Tibial nerve (tissue), 4 donors: Measurements from ENCODE around the gene CEP350. TPM values are rescaled to one million over a fixed set of nuclear protein-coding genes. Genes with fewer than 3 reads are reported as not detected.

Experiments used
- DNase-seq, 2 donors: peaks; one replicate each; pipeline ENCODE4 v3.0.0-alpha.2; 2019; ENCODE audit warnings: low spot score in 2 of 2
- H3K27ac ChIP-seq, 4 donors: fragments of 200-600 bp; sonication (generic) in 3 of 4; one replicate each; pipeline ENCODE4 v1.5.1; 2017 to 2019; ENCODE audit warnings: mild to moderate bottlenecking in 1 of 4
- H3K27me3 ChIP-seq, 2 donors: fragments of 200-600 bp; sonication (generic) in 1 of 2; one replicate each; pipeline versions ENCODE4 v1.5.1 to v1.6.0; 2017 to 2019
- H3K36me3 ChIP-seq, 3 donors: fragments of 200-600 bp; sonication (generic); one replicate each; pipeline ENCODE4 v1.5.1; 2018 to 2019
- H3K4me1 ChIP-seq, 4 donors: fragments of 200-600 bp; sonication (generic) in 3 of 4; one replicate each; pipeline ENCODE4 v1.5.1; 2017 to 2019
- H3K4me3 ChIP-seq, 4 donors: fragments of 200-600 bp; sonication (generic) in 3 of 4; one replicate each; pipeline ENCODE4 v1.5.1; 2017 to 2019; ENCODE audit warnings: mild to moderate bottlenecking in 1 of 4, moderate library complexity in 1 of 4
- H3K9me3 ChIP-seq, 4 donors: fragments of 200-600 bp; sonication (generic) in 3 of 4; one replicate each; pipeline ENCODE4 v1.5.1; 2017 to 2019
- EP300 ChIP-seq, 2 donors: sonication (generic); formaldehyde crosslinking; IDR thresholded peaks; one replicate each; pipeline ENCODE4 v1.6.1; 2017; ENCODE audit warnings: antibody characterized with exemption in 2 of 2, mild to moderate bottlenecking in 1 of 2
- POLR2A ChIP-seq, 2 donors: fragments of 450-650 bp; IDR thresholded peaks; one replicate each; pipeline ENCODE4 v1.6.1; 2017; ENCODE audit warnings: antibody characterized with exemption in 2 of 2, mild to moderate bottlenecking in 2 of 2, moderate library complexity in 2 of 2
- WGBS, 2 donors: methylation state at CpG; one replicate each; pipeline ENCODE4 v1.1.5; 2018; 5-methylcytosine and 5-hydroxymethylcytosine counted together
- total RNA-seq, 4 donors: library from RNA; depleted of rRNA; stranded (reverse); fragments of >200 nt; gene quantifications; one replicate each; pipeline ENCODE4 v1.1.0, GENCODE V29; 2016
- TF ChIP-seq, protein P1 (sequence below), 5 experiments: fragments of 200-600 bp in 3 of 5; fragments of 450-650 bp in 2 of 5; sonication (generic) in 3 of 5; IDR thresholded peaks; one replicate each; pipeline ENCODE4 v1.5.1; 2016 to 2019; ENCODE audit warnings: antibody characterized with exemption in 5 of 5, mild to moderate bottlenecking in 3 of 5, moderate library complexity in 2 of 5

Gene CEP350
- total RNA-seq, 4 donors from 2014 or later, result 82.6 to 112 (median 94.9) TPM

GRCh38 chr1:180101411-180101810 lies 146.8 kb downstream of the CEP350 start:
- peaks cover 0 to 84% (median 15%) of the 10 kb centered on the region in 3 donors for H3K36me3 ChIP-seq
- H3K27me3 ChIP-seq, result no peaks in the 10 kb centered on the region
- no peaks in the 10 kb centered on the region for H3K9me3 ChIP-seq
- no peaks in the 10 kb centered on the region for H3K4me1 ChIP-seq
- TF ChIP-seq EP300 (IDR thresholded peaks at IDR 0.05), result no peak
- no peak for TF ChIP-seq POLR2A (IDR thresholded peaks at IDR 0.05)
- 90 to 92% methylated on average over 1 of the region's 1 CpG for WGBS, 2 donors
- H3K4me3 ChIP-seq, result no peak overlapping the region
- no peak overlapping the region for H3K27ac ChIP-seq
- no peak for DNase-seq

DNA sequence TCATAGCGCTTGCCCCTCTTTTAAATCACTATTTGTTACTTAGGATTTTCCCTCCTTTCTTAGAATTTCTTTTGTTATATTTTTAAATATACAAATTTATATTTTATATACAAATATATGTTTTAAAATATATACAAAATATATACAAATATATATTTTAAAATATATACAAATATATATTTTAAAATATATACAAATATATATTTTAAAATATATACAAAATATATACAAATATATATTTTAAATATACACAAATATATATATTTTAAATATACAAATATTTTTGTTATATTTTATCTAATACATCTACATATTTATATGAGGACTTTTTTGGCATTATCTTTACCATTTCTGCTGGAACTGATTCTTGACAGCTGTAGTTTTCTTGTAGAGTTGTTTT lies 149.2 kb downstream of the CEP350 start:
- WGBS, 2 donors, result 98% methylated on average over 1 of the region's 1 CpG

GRCh38 chr1:180112091-180112490 lies 157.5 kb downstream of the CEP350 start:
- DNase-seq, result no peak
- 92% methylated on average over 2 of the region's 2 CpGs for WGBS, 2 donors
- H3K27ac ChIP-seq, result no peak overlapping the region
- H3K36me3 ChIP-seq, result peaks cover 0 to 64% (median 2%) of the 10 kb centered on the region in 3 donors
- H3K4me1 ChIP-seq, result no peaks in the 10 kb centered on the region
- H3K4me3 ChIP-seq, result no peak overlapping the region
- H3K27me3 ChIP-seq, result peaks cover 0 to 2% of the 10 kb centered on the region in 2 donors
- H3K9me3 ChIP-seq, result no peaks in the 10 kb centered on the region
- no peak for TF ChIP-seq POLR2A (IDR thresholded peaks at IDR 0.05)
- TF ChIP-seq EP300 (IDR thresholded peaks at IDR 0.05), result no peak
- TF ChIP-seq, protein P1, sequence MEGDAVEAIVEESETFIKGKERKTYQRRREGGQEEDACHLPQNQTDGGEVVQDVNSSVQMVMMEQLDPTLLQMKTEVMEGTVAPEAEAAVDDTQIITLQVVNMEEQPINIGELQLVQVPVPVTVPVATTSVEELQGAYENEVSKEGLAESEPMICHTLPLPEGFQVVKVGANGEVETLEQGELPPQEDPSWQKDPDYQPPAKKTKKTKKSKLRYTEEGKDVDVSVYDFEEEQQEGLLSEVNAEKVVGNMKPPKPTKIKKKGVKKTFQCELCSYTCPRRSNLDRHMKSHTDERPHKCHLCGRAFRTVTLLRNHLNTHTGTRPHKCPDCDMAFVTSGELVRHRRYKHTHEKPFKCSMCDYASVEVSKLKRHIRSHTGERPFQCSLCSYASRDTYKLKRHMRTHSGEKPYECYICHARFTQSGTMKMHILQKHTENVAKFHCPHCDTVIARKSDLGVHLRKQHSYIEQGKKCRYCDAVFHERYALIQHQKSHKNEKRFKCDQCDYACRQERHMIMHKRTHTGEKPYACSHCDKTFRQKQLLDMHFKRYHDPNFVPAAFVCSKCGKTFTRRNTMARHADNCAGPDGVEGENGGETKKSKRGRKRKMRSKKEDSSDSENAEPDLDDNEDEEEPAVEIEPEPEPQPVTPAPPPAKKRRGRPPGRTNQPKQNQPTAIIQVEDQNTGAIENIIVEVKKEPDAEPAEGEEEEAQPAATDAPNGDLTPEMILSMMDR (IDR thresholded peaks at IDR 0.05), result no peak

More for the DNA sequence above, 149.2 kb downstream of the CEP350 start:
- DNase-seq, result no peak
- peaks cover 0 to 85% (median 2%) of the 10 kb centered on the region in 3 donors for H3K36me3 ChIP-seq
- no peak overlapping the region for H3K4me3 ChIP-seq
- TF ChIP-seq EP300 (IDR thresholded peaks at IDR 0.05) (no peak), POLR2A (IDR thresholded peaks at IDR 0.05) (no peak)
- TF ChIP-seq, protein P1 (IDR thresholded peaks at IDR 0.05), result no peak
- no peaks in the 10 kb centered on the region for H3K9me3 ChIP-seq
- H3K27ac ChIP-seq, result no peak overlapping the region
- H3K27me3 ChIP-seq, result no peaks in the 10 kb centered on the region
- H3K4me1 ChIP-seq, result no peaks in the 10 kb centered on the region

DNA sequence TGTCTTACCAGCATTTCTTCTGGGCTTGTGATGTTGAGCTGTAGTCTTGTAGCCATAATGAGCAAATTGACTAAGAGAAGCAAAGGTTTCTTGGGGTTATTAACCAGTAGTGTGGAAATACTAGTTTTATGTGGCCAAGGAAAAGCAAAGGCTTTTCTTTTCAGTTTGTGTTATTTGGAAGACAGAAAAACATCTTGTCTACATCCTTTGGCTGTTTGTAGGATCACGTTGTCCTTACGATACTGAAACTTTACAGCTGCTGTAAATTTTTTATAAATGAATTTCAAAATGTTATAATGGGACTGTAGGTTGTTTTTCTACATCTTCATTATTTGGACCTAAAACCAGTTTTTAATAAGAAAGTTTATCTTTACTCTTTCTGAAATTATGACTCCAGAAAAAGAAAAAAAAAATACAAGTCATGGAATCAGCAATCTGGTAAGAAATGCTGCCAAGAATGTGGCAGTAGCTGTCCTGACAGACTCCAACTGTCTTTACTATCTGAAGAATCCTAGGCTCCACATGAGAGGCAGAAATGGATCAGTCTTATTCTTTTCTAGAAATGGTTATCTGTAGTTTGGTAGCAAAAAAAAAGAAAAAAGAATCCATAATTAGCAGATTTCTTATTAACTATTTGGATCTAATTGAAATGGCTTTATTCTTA lies 158.5 kb downstream of the CEP350 start:
- H3K4me1 ChIP-seq, result no peaks in the 10 kb centered on the region
- no peak for DNase-seq
- WGBS, 2 donors, result 89 to 92% methylated on average over 2 of the region's 2 CpGs
- peaks cover 0 to 2% of the 10 kb centered on the region in 2 donors for H3K27me3 ChIP-seq
- H3K27ac ChIP-seq, result no peak overlapping the region
- H3K9me3 ChIP-seq, result no peaks in the 10 kb centered on the region
- H3K4me3 ChIP-seq, result no peak overlapping the region
- TF ChIP-seq EP300 (IDR thresholded peaks at IDR 0.05) (no peak), POLR2A (IDR thresholded peaks at IDR 0.05) (no peak)
- H3K36me3 ChIP-seq, result peaks cover 0 to 54% (median 0%) of the 10 kb centered on the region in 3 donors

- Histone ChIP-seq H3K4me3 (no peak overlapping the region), H3K27ac (no peak overlapping the region), H3K9me3 (no peaks in the 10 kb centered on the region), H3K27me3 (peaks cover 0 to 2% of the 10 kb centered on the region in 2 donors), H3K4me1 (no peaks in the 10 kb centered on the region), H3K36me3 (peaks cover 0 to 40% (median 0%) of the 10 kb centered on the region in 3 donors)
- TF ChIP-seq POLR2A (IDR thresholded peaks at IDR 0.05), result no peak
- TF ChIP-seq EP300 (IDR thresholded peaks at IDR 0.05), result no peak
- TF ChIP-seq, protein P1 (IDR thresholded peaks at IDR 0.05), result no peak
- 90% methylated on average over 4 of the region's 4 CpGs for WGBS, 2 donors
- no peak for DNase-seq
Observed at GRCh38 chr1:180114396-180114945, 159.9 kb downstream of the CEP350 start.
